Immature natural killer cell (primary cell): ENCODE results near the gene GLYATL1. TPM values are rescaled to one million over a fixed set of nuclear protein-coding genes. Genes with fewer than 3 reads are reported as not detected.
"Not testable (repeated sequence)": the region's sequence is repeated elsewhere in the genome, so short reads cannot be mapped to it uniquely, and the experiment has no call there.

Experiments used
- DNase-seq, 3 donors: peaks; one replicate each; pipeline ENCODE4 v3.0.0; 2022; ENCODE audit warnings: mixed read lengths in 1 of 3
- H3K27ac Mint-ChIP-seq, 6 donors: one replicate each; pipeline ENCODE4 v1.8.0; 2020; ENCODE audit warnings: mixed read lengths in 6 of 6, mild to moderate bottlenecking in 5 of 6, inconsistent platforms in 4 of 6, moderate library complexity in 3 of 6
- H3K27me3 Mint-ChIP-seq, 3 donors: one replicate each; pipeline ENCODE4 v1.8.0; 2020 to 2021; ENCODE audit warnings: low read depth in 3 of 3, mild to moderate bottlenecking in 3 of 3, mixed read lengths in 3 of 3, moderate library complexity in 3 of 3, inconsistent platforms in 1 of 3
- H3K36me3 Mint-ChIP-seq, 3 donors: one replicate each; pipeline ENCODE4 v1.8.0; 2020; ENCODE audit warnings: mixed read lengths in 3 of 3, inconsistent platforms in 2 of 3, mild to moderate bottlenecking in 2 of 3
- H3K4me1 Mint-ChIP-seq, 2 donors: one replicate each; pipeline ENCODE4 v1.8.0; 2020; ENCODE audit warnings: inconsistent platforms in 2 of 2, mild to moderate bottlenecking in 2 of 2, mixed read lengths in 2 of 2, moderate library complexity in 1 of 2
- H3K4me3 Mint-ChIP-seq, 5 donors: one replicate each; pipeline ENCODE4 v1.8.0; 2020; ENCODE audit warnings: mild to moderate bottlenecking in 5 of 5, mixed read lengths in 5 of 5, inconsistent platforms in 3 of 5, moderate library complexity in 3 of 5
- H3K9me3 Mint-ChIP-seq, 6 donors: one replicate each; pipeline ENCODE4 v1.8.0; 2020; ENCODE audit warnings: mild to moderate bottlenecking in 6 of 6, mixed read lengths in 6 of 6, inconsistent platforms in 4 of 6, moderate library complexity in 3 of 6
- polyA plus RNA-seq, 3 donors: library from polyadenylated mRNA; unstranded; fragments of 300-500 nt; fragmentation: Illumina TruSeq; gene quantifications; one replicate each; pipeline ENCODE4 v1.2.3, GENCODE V29; 2021

Gene GLYATL1
- polyA plus RNA-seq, 3 donors from 2014 or later = not detected

- DNase-seq = no peak
- peaks cover 0 to 2% (median 0%) of the 10 kb centered on the region in 6 donors for H3K9me3 Mint-ChIP-seq
- no peak overlapping the region for H3K27ac Mint-ChIP-seq
- no peaks in the 10 kb centered on the region for H3K4me1 Mint-ChIP-seq
- no peaks in the 10 kb centered on the region for H3K36me3 Mint-ChIP-seq
- H3K4me3 Mint-ChIP-seq = no peak overlapping the region
- H3K27me3 Mint-ChIP-seq = peaks cover 1 to 7% (median 4%) of the 10 kb centered on the region in 3 donors
These were observed 53.2 kb downstream of the GLYATL1 start for GRCh38 chr11:58992489-58992888.

- Mint-ChIP-seq H3K4me3 (no peak overlapping the region), H3K27ac (no peak overlapping the region), H3K4me1 (no peaks in the 10 kb centered on the region), H3K9me3 (no peaks in the 10 kb centered on the region), H3K36me3 (no peaks in the 10 kb centered on the region), H3K27me3 (peaks cover 0 to 7% (median 4%) of the 10 kb centered on the region in 3 donors)
- no peak for DNase-seq
These were observed 54.9 kb downstream of the GLYATL1 start for GRCh38 chr11:58994171-58994570.

- no peaks in the 10 kb centered on the region for H3K36me3 Mint-ChIP-seq
- no peak overlapping the region for H3K27ac Mint-ChIP-seq
These were observed 59.4 kb downstream of the GLYATL1 start for GRCh38 chr11:58998480-58999290.

GRCh38 chr11:58999291-58999680, 60.0 kb downstream of the GLYATL1 start:
- Mint-ChIP-seq H3K27me3 (peaks cover 0 to 7% (median 4%) of the 10 kb centered on the region in 3 donors), H3K36me3 (no peaks in the 10 kb centered on the region), H3K4me1 (no peaks in the 10 kb centered on the region), H3K27ac (no peak overlapping the region), H3K4me3 (no peak overlapping the region), H3K9me3 (no peaks in the 10 kb centered on the region)
- no peak for DNase-seq

More at GRCh38 chr11:58998480-58999290, 59.4 kb downstream of the GLYATL1 start:
- no peaks in the 10 kb centered on the region for H3K9me3 Mint-ChIP-seq
- peaks cover 0 to 7% (median 4%) of the 10 kb centered on the region in 3 donors for H3K27me3 Mint-ChIP-seq
- DNase-seq = no peak
- H3K4me3 Mint-ChIP-seq = no peak overlapping the region
- no peaks in the 10 kb centered on the region for H3K4me1 Mint-ChIP-seq

- Mint-ChIP-seq H3K9me3 (no peaks in the 10 kb centered on the region), H3K27me3 (peaks cover 0 to 7% (median 3%) of the 10 kb centered on the region in 3 donors), H3K4me1 (no peaks in the 10 kb centered on the region), H3K27ac (no peak overlapping the region), H3K4me3 (no peak overlapping the region), H3K36me3 (no peaks in the 10 kb centered on the region)
- DNase-seq = no peak
These were observed 60.7 kb downstream of the GLYATL1 start for GRCh38 chr11:59000003-59000402.

- not testable (repeated sequence) for H3K9me3 Mint-ChIP-seq, H3K36me3 Mint-ChIP-seq, DNase-seq, H3K27me3 Mint-ChIP-seq, H3K4me1 Mint-ChIP-seq, H3K4me3 Mint-ChIP-seq, H3K27ac Mint-ChIP-seq
These were observed 62.7 kb downstream of the GLYATL1 start for GRCh38 chr11:59002006-59002405.

Other genes starting within 250 kb of the GLYATL1 start
- gene GLYAT, start 207.5 kb upstream of the GLYATL1 start, polyA plus RNA-seq = not detected
- gene GLYATL2, start 94.8 kb upstream of the GLYATL1 start, polyA plus RNA-seq = not detected
- not detected for gene GLYATL1B, start 146.8 kb downstream of the GLYATL1 start, polyA plus RNA-seq
- 1 to 10 TPM in 1 of 3 donors, under 1 TPM in 1, not detected in 1; 0.88 to 3.1 TPM for gene FAM111B, start 167.7 kb downstream of the GLYATL1 start, polyA plus RNA-seq
- gene FAM111A, start 203.4 kb downstream of the GLYATL1 start, polyA plus RNA-seq = 10 to 100 TPM; 28.6 to 41.8 (median 31.2) TPM
- 1 to 10 TPM in 1 of 3 donors, under 1 TPM in 2; 0.16 to 1.2 (median 0.22) TPM for gene DTX4, start 232.6 kb downstream of the GLYATL1 start, polyA plus RNA-seq